ENCODE data around the gene FLT4.

Gene FLT4

DNA sequence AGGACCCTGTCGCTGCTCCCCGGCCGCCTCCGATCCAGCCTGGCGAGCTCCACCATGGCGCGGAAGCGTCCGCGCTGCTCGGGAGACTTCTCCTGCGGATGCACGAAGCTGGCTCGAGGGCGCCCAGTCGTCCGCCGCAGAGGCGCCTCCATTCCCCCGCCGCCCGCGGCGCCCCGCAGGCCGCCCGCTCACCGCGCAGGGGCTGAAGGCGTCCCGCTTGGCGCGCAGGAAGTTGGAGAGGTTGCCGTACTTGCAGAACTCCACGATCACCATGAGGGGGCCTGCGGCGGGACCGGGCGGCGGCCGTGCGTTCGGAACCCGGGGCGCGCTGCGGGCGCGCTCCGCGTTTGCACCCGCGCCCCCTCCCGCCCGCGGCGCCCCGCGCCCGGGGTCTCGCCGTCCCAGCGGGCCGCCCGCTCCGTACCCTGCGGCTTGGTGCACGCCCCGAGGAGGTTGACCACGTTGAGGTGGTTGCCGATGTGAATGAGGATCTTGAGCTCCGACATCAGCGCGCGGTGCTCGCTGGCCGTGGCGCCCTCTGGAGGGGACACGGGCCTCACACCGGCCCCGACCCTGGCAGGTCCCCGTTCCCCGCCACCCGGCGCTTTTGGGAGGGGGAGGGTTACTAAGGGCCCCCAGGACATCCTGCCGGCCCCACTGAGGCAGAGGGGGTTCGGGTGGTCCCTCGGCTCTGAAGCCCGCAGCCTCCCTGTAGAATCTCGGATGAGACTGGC is 30.4 kb downstream of the FLT4 start:
- Mint-ChIP-seq H3K4me3 (no peak overlapping the region), H3K36me3 (ENCODE audit: low read depth) (no peaks in the 10 kb centered on the region)

DNA sequence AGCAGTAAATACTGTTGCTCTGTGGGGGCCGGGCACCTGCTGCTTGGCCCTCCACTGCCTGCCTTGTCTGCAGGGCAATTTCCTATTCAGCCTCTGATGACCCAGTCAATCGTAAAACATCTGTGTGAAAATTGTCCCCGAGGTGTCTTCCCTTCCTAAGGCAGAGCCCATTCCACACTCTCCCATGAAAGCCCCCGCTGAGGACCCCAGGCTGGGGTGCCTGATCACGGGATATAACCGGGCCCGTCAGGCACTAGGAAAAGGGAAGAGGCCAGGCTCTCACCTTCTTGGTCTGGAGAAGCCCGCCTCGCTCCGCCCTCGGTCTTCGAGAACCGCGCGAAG is 30.9 kb downstream of the FLT4 start:
- no peaks in the 10 kb centered on the region for H3K27me3 Mint-ChIP-seq
- H3K4me3 Mint-ChIP-seq = no peak overlapping the region
- no peak overlapping the region for H3K27ac Mint-ChIP-seq
- H3K9me3 Mint-ChIP-seq = no peaks in the 10 kb centered on the region
- no peaks in the 10 kb centered on the region for H3K36me3 Mint-ChIP-seq (ENCODE audit: low read depth)
- no peaks in the 10 kb centered on the region for H3K4me1 Mint-ChIP-seq (ENCODE audit: low read depth)

More for the DNA sequence above, 30.4 kb downstream of the FLT4 start:
- Mint-ChIP-seq H3K9me3 (no peaks in the 10 kb centered on the region), H3K27ac (no peak overlapping the region), H3K4me1 (ENCODE audit: low read depth) (peaks cover 4% of the 10 kb centered on the region), H3K27me3 (no peaks in the 10 kb centered on the region)

DNA sequence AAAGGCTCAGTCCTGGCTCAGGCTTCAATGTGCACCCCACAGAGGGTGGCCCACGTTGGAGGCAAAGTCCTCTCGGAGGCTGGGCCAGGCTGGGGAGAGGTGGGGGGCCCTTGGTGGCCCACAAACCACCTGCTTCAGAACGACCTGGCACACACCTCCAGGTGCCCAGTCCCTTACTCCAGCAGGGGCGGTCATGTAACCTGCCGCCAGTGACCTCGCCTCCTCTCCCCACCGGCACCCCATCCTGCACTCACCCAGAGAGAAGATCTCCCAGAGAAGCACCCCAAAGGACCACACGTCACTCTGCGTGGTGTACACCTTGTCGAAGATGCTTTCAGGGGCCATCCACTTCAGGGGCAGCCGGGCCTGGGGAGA is 35.6 kb downstream of the FLT4 start:
- Mint-ChIP-seq H3K36me3 (ENCODE audit: low read depth) (no peaks in the 10 kb centered on the region), H3K27me3 (no peaks in the 10 kb centered on the region), H3K4me1 (ENCODE audit: low read depth) (no peaks in the 10 kb centered on the region), H3K9me3 (no peaks in the 10 kb centered on the region), H3K4me3 (no peak overlapping the region), H3K27ac (no peak overlapping the region)

DNA sequence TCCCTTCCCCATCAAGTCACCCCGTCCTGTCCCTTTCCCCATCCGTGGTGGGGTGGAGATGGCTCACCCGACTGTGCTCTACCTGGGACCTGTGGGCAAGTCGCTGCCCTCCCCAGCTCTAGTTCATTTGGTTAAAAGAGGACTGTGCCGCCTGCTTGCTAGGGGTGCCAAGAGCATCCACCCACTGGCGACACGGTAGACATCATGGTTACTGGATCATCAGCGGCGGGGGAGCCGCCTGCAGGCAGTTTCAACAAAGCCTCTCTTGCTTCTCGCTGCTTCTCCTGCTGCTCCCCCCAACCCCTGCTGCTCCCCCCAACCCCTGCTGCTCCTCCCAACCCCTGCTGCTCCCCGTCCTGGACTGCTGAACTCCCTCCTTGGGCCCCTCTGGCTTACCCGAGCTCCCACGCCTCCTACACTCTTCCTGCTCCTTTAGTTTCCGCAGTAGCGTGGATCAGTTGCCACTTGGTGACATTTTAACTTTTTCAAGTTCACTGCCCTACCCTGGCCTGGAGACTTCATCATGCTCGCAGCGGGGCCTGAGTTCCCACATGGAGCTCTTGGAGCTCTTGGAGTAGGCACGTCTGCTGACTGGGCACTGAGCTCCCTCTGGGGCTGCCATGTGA is 36.1 kb downstream of the FLT4 start:
- Mint-ChIP-seq H3K4me3 (no peak overlapping the region), H3K4me1 (ENCODE audit: low read depth) (no peaks in the 10 kb centered on the region), H3K9me3 (no peaks in the 10 kb centered on the region), H3K27me3 (no peaks in the 10 kb centered on the region), H3K27ac (no peak overlapping the region), H3K36me3 (ENCODE audit: low read depth) (no peaks in the 10 kb centered on the region)

DNA sequence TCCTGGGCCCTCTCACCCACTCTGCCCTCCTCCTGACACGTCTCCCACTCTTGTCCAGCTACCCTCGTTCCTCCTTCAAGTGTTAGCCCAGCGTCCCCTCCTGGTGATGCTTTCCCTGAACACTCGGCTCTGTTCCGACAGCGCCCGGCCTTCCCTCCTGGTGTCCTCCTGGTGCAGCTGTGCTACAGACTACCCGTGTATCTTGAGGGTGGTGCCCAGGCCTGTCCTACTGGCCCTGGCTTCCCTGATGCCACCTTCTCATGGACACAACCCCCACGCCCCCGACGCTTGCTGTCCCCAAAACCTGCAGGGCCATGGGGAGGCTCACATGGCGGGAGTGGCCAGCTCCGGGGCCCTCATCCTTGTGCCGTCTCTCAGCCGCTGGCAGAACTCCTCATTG is 36.7 kb downstream of the FLT4 start:
- Mint-ChIP-seq H3K4me3 (no peak overlapping the region), H3K27ac (no peak overlapping the region), H3K9me3 (no peaks in the 10 kb centered on the region), H3K27me3 (no peaks in the 10 kb centered on the region), H3K4me1 (ENCODE audit: low read depth) (no peaks in the 10 kb centered on the region), H3K36me3 (ENCODE audit: low read depth) (no peaks in the 10 kb centered on the region)

DNA sequence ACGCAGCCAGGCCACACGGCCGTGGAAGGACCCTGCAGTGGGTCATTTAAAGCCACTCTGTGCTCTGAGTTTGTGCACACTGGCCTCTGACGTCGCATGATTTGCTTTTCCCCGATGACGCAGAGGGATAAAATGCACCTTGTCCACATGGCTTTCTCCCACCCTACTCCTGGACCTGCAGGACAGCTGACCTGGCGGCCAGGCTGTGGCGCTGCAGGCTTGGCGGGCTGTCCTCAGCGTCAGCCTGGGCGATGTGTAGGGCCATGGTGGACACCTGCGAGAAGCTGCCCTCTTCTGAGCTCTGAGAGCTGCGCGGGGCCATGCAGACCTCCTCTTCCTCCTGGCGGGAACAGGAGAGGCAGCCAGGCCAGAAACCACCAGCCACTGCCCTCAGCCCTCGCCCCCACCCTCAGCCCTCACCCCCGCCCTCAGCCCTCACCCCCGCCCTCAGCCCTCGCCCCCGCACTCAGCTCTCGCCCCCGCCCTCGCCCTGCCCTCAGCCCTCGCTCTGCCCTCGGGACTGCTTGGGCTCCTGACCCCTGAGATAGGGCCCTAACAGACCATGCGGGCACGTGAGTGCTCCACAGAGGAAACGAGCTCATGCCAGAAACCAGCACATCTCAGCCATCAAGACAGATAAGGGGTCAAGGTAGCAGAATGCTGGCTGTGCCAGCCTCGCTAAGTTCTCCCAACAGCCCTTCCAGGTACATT is 38.1 kb downstream of the FLT4 start:
- Mint-ChIP-seq H3K4me1 (ENCODE audit: low read depth) (no peaks in the 10 kb centered on the region), H3K9me3 (no peaks in the 10 kb centered on the region), H3K27ac (no peak overlapping the region), H3K36me3 (ENCODE audit: low read depth) (no peaks in the 10 kb centered on the region), H3K27me3 (no peaks in the 10 kb centered on the region), H3K4me3 (no peak overlapping the region)

DNA sequence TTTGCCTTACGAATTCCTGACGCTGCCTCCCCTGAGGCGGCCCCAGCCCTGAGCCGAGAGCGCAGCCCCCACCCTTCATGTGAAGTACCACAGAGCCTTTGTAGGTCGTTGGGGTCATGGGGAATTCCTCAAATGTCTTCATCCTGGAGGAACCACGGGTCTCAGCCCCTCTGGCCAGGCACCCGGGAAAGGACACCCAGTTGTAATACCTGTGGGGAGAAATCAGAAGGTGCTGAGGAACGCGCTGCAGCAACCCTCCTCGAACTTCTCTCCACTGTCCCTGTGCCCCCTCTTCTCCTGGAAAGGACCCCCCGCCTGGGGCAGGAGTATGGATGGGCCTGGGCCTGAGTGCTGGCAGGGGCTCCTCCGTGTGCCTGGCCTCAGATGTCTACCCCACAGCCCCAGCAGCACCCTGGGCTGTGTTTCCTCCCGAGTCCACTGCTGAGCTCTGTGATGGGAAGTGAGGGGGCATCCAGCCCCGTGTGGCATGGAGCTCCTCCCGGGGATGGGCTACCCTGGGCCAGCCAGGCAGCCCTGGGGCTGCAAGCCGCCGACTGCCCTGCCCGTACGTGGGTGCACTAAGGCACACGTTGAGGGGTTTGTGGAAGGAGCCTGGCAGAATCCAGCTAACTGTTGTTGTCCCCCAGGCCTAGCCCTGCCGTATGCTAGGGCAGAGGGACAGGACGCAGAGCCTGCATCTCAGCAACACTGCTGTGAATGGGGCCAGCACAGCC is 39.4 kb downstream of the FLT4 start:
- H3K36me3 Mint-ChIP-seq (ENCODE audit: low read depth) = no peaks in the 10 kb centered on the region
- no peak overlapping the region for H3K4me3 Mint-ChIP-seq
- H3K9me3 Mint-ChIP-seq = no peaks in the 10 kb centered on the region
- H3K27ac Mint-ChIP-seq = no peak overlapping the region
- H3K4me1 Mint-ChIP-seq (ENCODE audit: low read depth) = no peaks in the 10 kb centered on the region
- no peaks in the 10 kb centered on the region for H3K27me3 Mint-ChIP-seq

DNA sequence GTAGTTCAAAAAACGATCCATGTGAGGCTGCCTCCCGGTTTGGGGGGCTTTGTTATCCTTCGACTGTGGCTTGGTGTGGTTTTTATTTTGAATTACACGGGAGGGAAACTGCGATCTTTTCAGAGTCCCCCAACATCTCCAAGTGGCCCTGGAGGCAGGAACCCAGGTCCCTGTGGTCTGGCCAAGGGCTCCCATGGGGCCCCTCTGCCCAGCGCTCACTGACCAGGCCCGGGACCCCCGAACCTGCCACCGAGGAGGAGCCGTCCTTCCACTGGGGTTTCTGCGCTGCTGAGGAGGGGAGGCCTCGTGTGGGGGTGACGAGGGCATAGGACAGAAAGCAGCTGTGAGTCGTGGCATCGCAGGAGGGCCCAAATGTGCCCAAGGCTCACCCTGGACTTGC is 40.0 kb downstream of the FLT4 start:
- Mint-ChIP-seq H3K27me3 (no peaks in the 10 kb centered on the region), H3K4me3 (no peak overlapping the region), H3K4me1 (ENCODE audit: low read depth) (no peaks in the 10 kb centered on the region), H3K36me3 (ENCODE audit: low read depth) (no peaks in the 10 kb centered on the region), H3K9me3 (no peaks in the 10 kb centered on the region), H3K27ac (no peak overlapping the region)

DNA sequence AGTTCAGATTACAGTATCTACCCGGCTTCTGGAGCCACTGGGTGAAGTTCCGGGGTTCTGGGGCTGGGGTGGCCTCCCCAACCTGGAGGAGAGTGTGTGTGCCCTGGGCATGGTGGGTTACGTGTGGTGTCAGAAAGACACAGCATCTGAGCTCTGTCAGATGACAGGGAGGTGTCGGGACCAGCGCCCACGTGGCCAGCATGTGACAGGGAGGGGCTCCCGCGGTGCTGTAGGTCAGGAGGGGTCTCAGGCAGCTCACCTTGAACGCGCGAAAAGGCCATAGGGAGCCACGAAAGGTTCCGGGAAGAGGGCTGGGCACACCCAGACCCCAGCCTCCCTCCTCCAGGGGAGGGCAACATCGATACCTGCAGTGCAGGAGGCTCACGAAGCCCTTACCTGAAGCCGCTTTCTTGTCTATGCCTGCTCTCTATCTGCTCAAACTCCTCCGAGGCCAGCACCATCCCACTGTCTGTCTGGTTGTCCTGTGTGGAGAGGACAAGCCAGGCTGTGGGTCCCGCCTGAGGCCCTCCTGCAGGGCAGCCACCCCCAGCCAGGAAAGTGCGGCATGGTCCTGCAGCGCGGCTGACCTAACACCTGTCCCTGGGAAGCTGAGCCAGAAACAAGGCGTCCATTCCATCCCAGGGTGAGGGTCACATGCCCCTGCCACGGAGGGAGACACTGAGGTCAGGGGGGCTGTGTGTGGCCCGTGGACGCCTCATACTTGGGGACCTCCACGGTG is 40.7 kb downstream of the FLT4 start:
- Mint-ChIP-seq H3K27ac (no peak overlapping the region), H3K9me3 (no peaks in the 10 kb centered on the region), H3K4me1 (ENCODE audit: low read depth) (no peaks in the 10 kb centered on the region), H3K27me3 (no peaks in the 10 kb centered on the region), H3K36me3 (ENCODE audit: low read depth) (no peaks in the 10 kb centered on the region), H3K4me3 (no peak overlapping the region)

DNA sequence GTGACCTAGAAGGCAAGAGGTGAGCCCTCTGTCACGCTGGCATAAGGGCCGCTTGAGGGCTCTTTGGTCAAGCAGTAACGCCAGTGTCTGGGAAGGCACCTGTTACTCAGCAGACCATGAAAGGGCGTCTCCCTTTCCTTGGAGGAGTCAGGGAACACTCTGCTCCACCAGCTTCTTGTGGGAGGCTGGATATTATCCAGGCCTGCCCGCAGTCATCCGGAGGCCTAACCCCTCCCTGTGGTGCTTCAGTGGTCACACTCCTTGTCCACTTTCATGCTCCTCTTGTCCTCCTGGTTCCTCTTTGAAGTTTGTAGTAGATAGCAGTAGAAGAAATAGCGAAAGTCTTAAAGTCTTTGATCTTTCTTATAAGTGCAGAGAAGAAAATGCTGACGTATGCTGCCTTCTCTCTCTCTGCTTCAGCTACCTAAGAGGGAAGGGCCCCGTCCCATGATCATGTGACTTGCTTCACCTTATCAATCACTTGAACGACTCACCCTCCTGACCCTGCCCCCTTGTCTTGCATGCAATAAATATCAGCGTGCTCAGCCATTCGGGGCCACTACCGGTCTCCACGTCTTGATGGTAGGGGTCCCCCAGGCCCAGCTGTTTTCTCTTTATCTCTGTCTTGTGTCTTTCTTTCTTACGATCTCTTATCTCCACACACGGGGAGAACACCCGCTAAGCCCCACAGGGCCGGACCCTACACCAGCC is 41.4 kb downstream of the FLT4 start:
- Mint-ChIP-seq H3K36me3 (ENCODE audit: low read depth) (no peaks in the 10 kb centered on the region), H3K4me1 (ENCODE audit: low read depth) (no peaks in the 10 kb centered on the region), H3K27me3 (no peaks in the 10 kb centered on the region), H3K9me3 (no peaks in the 10 kb centered on the region), H3K27ac (no peak overlapping the region), H3K4me3 (no peak overlapping the region)

DNA sequence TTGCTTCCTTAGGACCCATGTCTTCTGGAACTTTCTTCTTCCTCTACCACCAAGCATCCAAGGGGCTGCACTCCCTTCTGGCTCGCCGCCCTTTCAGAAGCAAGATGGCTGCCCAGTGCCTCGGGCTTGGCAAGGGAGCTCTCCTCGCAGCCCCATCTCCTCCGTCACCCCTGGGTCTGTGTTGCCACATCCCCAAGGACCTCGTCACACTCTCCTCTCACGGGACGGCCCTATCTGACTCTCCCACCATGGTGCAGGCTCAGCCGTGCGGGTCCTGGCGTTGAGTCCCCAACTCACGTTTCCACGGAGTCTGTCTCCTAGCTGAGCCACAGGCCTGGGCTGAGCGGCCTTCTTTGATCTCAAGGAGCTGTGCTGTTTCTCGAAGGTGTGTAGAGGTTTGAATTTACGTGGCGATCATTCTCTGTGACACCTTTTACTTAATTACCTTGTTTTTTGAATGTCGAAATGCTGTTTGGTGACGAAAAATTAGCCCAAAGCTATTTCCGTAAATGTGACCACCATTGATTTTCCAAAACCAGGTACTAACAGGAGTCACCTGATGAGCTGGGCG is 43.1 kb downstream of the FLT4 start:
- Mint-ChIP-seq H3K27ac (no peak overlapping the region), H3K9me3 (no peaks in the 10 kb centered on the region), H3K4me3 (no peak overlapping the region), H3K4me1 (ENCODE audit: low read depth) (no peaks in the 10 kb centered on the region), H3K27me3 (no peaks in the 10 kb centered on the region), H3K36me3 (ENCODE audit: low read depth) (no peaks in the 10 kb centered on the region)

DNA sequence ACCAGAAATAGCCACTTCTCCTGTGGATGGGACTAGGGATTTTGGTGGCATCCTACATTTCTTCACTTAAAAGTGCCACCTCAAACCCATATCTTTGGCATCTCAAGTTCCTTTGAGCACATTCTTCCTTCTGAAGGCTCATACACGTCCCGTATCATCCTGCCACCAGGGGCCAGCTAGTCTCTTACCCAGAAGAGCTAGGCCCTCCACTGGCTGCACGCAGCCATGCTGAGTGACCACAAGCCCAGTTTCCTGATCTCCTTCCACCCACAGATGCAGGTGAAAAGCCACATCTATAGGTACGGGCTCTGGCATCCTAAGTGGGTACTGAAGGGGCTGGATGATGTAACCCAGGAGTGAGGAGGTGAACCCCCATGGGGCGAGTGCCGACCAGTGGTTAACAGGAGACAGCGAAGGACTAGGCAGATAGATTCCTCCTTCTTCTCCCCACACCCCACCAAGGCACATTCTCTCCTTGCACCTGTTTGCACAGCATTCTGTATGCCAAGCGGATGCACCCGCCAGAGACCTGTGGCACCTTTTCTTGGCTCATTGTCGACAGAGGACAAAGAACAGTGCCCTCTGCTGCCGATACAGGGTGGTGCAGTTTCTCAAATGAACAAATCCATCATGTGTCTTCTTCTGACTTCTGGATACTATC is 43.7 kb downstream of the FLT4 start:
- H3K36me3 Mint-ChIP-seq (ENCODE audit: low read depth) = no peaks in the 10 kb centered on the region

DNA sequence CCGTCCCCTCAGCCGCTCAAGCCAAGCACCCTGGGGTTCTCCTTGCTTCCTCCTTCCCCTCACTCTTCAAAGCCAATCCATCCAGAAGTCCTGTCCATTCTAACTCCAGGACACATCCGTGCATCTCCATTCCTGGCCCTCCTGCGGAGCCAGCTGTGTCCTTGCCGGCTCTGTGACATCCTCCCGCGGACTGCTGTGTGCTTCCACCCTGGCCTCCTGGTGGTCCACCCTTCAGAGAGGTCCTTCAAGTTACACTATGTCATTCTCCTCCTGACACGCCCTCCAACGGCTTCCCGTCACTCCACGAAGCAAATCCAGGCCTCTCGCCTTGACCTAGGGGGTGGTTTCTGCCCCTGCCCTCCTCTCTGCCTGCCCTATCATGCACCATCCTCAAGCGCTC is 45.1 kb downstream of the FLT4 start:
- Mint-ChIP-seq H3K27me3 (no peaks in the 10 kb centered on the region), H3K9me3 (no peaks in the 10 kb centered on the region), H3K4me3 (no peak overlapping the region), H3K27ac (no peak overlapping the region), H3K36me3 (ENCODE audit: low read depth) (no peaks in the 10 kb centered on the region), H3K4me1 (ENCODE audit: low read depth) (no peaks in the 10 kb centered on the region)

More for the DNA sequence above, 43.7 kb downstream of the FLT4 start:
- no peak overlapping the region for H3K4me3 Mint-ChIP-seq
- H3K9me3 Mint-ChIP-seq = no peaks in the 10 kb centered on the region
- H3K4me1 Mint-ChIP-seq (ENCODE audit: low read depth) = no peaks in the 10 kb centered on the region
- H3K27me3 Mint-ChIP-seq = no peaks in the 10 kb centered on the region
- no peak overlapping the region for H3K27ac Mint-ChIP-seq

Measured in stimulated activated naive CD8-positive, alpha-beta T cell treated with anti-CD3 and anti-CD28 coated beads, Interleukin-15, Interleukin-2, amounts not matched to agents 100 ng/mL and 50 ng/mL, for 24 hours (primary cell).